C4-2B (cell line): ENCODE data around the gene PRKAG1.

Experiments
- CTCF ChIP-seq: fragments of 450-650 bp; conservative IDR thresholded peaks from 2 replicates; pipeline ENCODE4 v1.5.1; 2017; ENCODE audit warnings: mild to moderate bottlenecking
- ZFX ChIP-seq: fragments of 450-650 bp; IDR thresholded peaks from 2 replicates; pipeline ENCODE4 v1.6.1; 2017

GRCh38 chr12:49055978-49056754 lies 37.6 kb upstream of the PRKAG1 start:
- no peak for TF ChIP-seq CTCF
- no peak for TF ChIP-seq ZFX
